ENCODE data around the gene C2CD2L. TPM values are rescaled to one million over a fixed set of nuclear protein-coding genes. Genes with fewer than 3 reads are reported as not detected.
A peak's percentile ranks its signal among the peaks of the same experiment; 100 is the strongest.
"Not testable (repeated sequence)": the region's sequence is repeated elsewhere in the genome, so short reads cannot be mapped to it uniquely, and the experiment has no call there.

C2CD2L gene
- 10 to 100 TPM; 15.9 to 16.3 TPM for total RNA-seq

GRCh38 chr11:119106564-119107537 lies at the start of gene C2CD2L:
Gene C2CD2L (plus strand): TSS chr11:119107344. CDS start chr11:119107742, 398 bp downstream.
- Mint-ChIP-seq H3K27me3 (no peaks in the 10 kb centered on the region), H3K27ac (peak within 1 kb of the TSS; percentile 94), H3K4me1 (peaks cover 46% of the 10 kb centered on the region), H3K36me3 (ENCODE audit: low read depth) (peaks cover 15% of the 10 kb centered on the region), H3K4me3 (peak within 1 kb of the TSS; percentile 89), H3K9me3 (ENCODE audit: low read depth) (no peaks in the 10 kb centered on the region)
- intact Hi-C loops (cut with DNase I, micrococcal nuclease), result loop anchor here (1.0 to 5.0 kb wide), 9 partner anchors 12 to 315 kb away; partner anchors contain the start of genes HINFP (in 2 of the 2), CBL (in 1 of the 2), DDX6 (in 1 of the 2) and HMBS (in 1 of the 2)
- DNase-seq (peak; percentile 95), ATAC-seq (peak; percentile 87)
- POLR2A ChIA-PET, result interaction anchor here (0.5 to 1.8 kb wide), 9 partner anchors 12 to 403 kb away, joined by 3 to 26 read pairs (median 5); partner anchors contain the start of genes HINFP, NLRX1, RPS25 and TRAPPC4
- CTCF ChIA-PET, result interaction anchor here (0.6 to 1.7 kb wide), 18 partner anchors 9 to 1932 kb away, joined by 3 to 9 read pairs (median 4); partner anchors contain the start of genes HINFP and VPS11

GRCh38 chr11:119059128-119059527 lies 48.0 kb upstream of the C2CD2L start:
- ATAC-seq; H3K4me3 Mint-ChIP-seq; DNase-seq; H3K27me3 Mint-ChIP-seq; H3K9me3 Mint-ChIP-seq (ENCODE audit: low read depth); intact Hi-C loops (cut with DNase I, micrococcal nuclease); POLR2A ChIA-PET; H3K27ac Mint-ChIP-seq: not testable (repeated sequence)
- peaks cover 17% of the 10 kb centered on the region for H3K36me3 Mint-ChIP-seq (ENCODE audit: low read depth)
- CTCF ChIA-PET, result interaction anchor here (0.8 kb wide), 1 partner anchor 128 kb away, joined by 3 read pairs; no protein-coding TSS in a partner anchor
- H3K4me1 Mint-ChIP-seq, result peaks cover 27% of the 10 kb centered on the region

GRCh38 chr11:119061256-119061655 lies 45.9 kb upstream of the C2CD2L start:
- intact Hi-C loops (cut with DNase I, micrococcal nuclease), result no loop called here
- ATAC-seq, result no peak
- no peak overlapping the region for H3K4me3 Mint-ChIP-seq

GRCh38 chr11:119062779-119063178 lies 44.4 kb upstream of the C2CD2L start:
- CTCF ChIA-PET, result interaction anchor here (0.9 to 1.6 kb wide), 3 partner anchors 22 to 33 kb away, joined by 3 to 6 read pairs (median 3); partner anchors contain the start of gene HMBS
- DNase-seq, result no peak
- Mint-ChIP-seq H3K27ac (no peak overlapping the region), H3K27me3 (no peaks in the 10 kb centered on the region), H3K4me3 (no peak overlapping the region), H3K4me1 (peaks cover 32% of the 10 kb centered on the region), H3K9me3 (ENCODE audit: low read depth) (no peaks in the 10 kb centered on the region), H3K36me3 (ENCODE audit: low read depth) (peaks cover 2% of the 10 kb centered on the region)
- POLR2A ChIA-PET, result no interaction called here
- ATAC-seq, result no peak
- intact Hi-C loops (cut with DNase I, micrococcal nuclease), result no loop called here

More at GRCh38 chr11:119061256-119061655, 45.9 kb upstream of the C2CD2L start:
- no peaks in the 10 kb centered on the region for H3K27me3 Mint-ChIP-seq
- H3K9me3 Mint-ChIP-seq (ENCODE audit: low read depth), result no peaks in the 10 kb centered on the region
- ChIA-PET POLR2A (no interaction called here), CTCF (interaction anchor here (0.7 to 1.3 kb wide), 2 partner anchors 23 to 551 kb away, joined by 3 to 6 read pairs; partner anchors contain the start of gene HMBS)
- peaks cover 23% of the 10 kb centered on the region for H3K4me1 Mint-ChIP-seq
- peaks cover 2% of the 10 kb centered on the region for H3K36me3 Mint-ChIP-seq (ENCODE audit: low read depth)
- H3K27ac Mint-ChIP-seq, result no peak overlapping the region
- no peak for DNase-seq

GRCh38 chr11:119065369-119065768 lies 41.8 kb upstream of the C2CD2L start:
- peaks cover 4% of the 10 kb centered on the region for H3K36me3 Mint-ChIP-seq (ENCODE audit: low read depth)
- ChIA-PET CTCF (interaction anchor here (0.6 to 3.9 kb wide), 10 partner anchors 10 to 291 kb away, joined by 3 to 16 read pairs (median 3); partner anchors contain the start of gene HINFP), POLR2A (interaction anchor here (0.6 to 1.1 kb wide), 2 partner anchors 10 to 135 kb away, joined by 3 to 4 read pairs; no protein-coding TSS in a partner anchor)
- peaks cover 34% of the 10 kb centered on the region for H3K4me1 Mint-ChIP-seq
- ATAC-seq (peak; percentile 30), DNase-seq (peak; percentile 67)
- H3K4me3 Mint-ChIP-seq, result peak overlapping the region; percentile 4
- no peaks in the 10 kb centered on the region for H3K27me3 Mint-ChIP-seq
- no peaks in the 10 kb centered on the region for H3K9me3 Mint-ChIP-seq (ENCODE audit: low read depth)
- H3K27ac Mint-ChIP-seq, result peak overlapping the region; percentile 8
- intact Hi-C loops (cut with DNase I, micrococcal nuclease), result loop anchor here in 1 of 2 experiments (1.0 kb wide), 1 partner anchor 132 kb away; no protein-coding TSS in a partner anchor

- H3K36me3 Mint-ChIP-seq (ENCODE audit: low read depth), result peaks cover 7% of the 10 kb centered on the region
- H3K4me3 Mint-ChIP-seq, result peak within 1 kb of the TSS; percentile 87
- CTCF ChIA-PET, result interaction anchor here (0.6 to 3.9 kb wide), 26 partner anchors 10 to 458 kb away, joined by 3 to 20 read pairs (median 4); partner anchors contain the start of genes C2CD2L, CBL, DPAGT1 and HMBS
- peak; percentile 98 for ATAC-seq
- H3K27me3 Mint-ChIP-seq, result no peaks in the 10 kb centered on the region
- H3K4me1 Mint-ChIP-seq, result peaks cover 34% of the 10 kb centered on the region
- no peaks in the 10 kb centered on the region for H3K9me3 Mint-ChIP-seq (ENCODE audit: low read depth)
- peak within 1 kb of the TSS; percentile 98 for H3K27ac Mint-ChIP-seq
- POLR2A ChIA-PET, result interaction anchor here (0.7 to 2.0 kb wide), 10 partner anchors 11 to 51 kb away, joined by 3 to 28 read pairs (median 11); partner anchors contain the start of genes C2CD2L, DPAGT1, HMBS and HYOU1
- DNase-seq, result peak; percentile 100
- intact Hi-C loops (cut with DNase I, micrococcal nuclease), result loop anchor here (1.0 to 2.0 kb wide), 14 partner anchors 10 to 271 kb away; partner anchors contain the start of genes HINFP (in 2 of the 2), HMBS (in 2 of the 2), HYOU1 (in 2 of the 2) and RPS25 (in 2 of the 2)
Measured at GRCh38 chr11:119067371-119068222, 39.5 kb upstream of the C2CD2L start, which contains the start of gene VPS11. Gene VPS11 (plus strand): TSS chr11:119067818. CDS start chr11:119067824, 6 bp downstream.

GRCh38 chr11:119077839-119078238 lies 29.3 kb upstream of the C2CD2L start:
- Mint-ChIP-seq H3K36me3 (ENCODE audit: low read depth) (peaks cover 45% of the 10 kb centered on the region), H3K4me3 (no peak overlapping the region), H3K4me1 (no peaks in the 10 kb centered on the region), H3K27me3 (no peaks in the 10 kb centered on the region), H3K27ac (no peak overlapping the region), H3K9me3 (ENCODE audit: low read depth) (no peaks in the 10 kb centered on the region)
- ATAC-seq (no peak), DNase-seq (no peak)
- intact Hi-C loops (cut with DNase I, micrococcal nuclease), result no loop called here
- CTCF ChIA-PET, result interaction anchor here (1.9 kb wide), 1 partner anchor 12 kb away, joined by 6 read pairs; no protein-coding TSS in a partner anchor
- POLR2A ChIA-PET, result no interaction called here

GRCh38 chr11:119078675-119079420 lies 28.3 kb upstream of the C2CD2L start:
- DNase-seq (no peak), ATAC-seq (no peak)
- ChIA-PET POLR2A (no interaction called here), CTCF (interaction anchor here (1.9 kb wide), 1 partner anchor 13 kb away, joined by 6 read pairs; no protein-coding TSS in a partner anchor)
- Mint-ChIP-seq H3K27me3 (no peaks in the 10 kb centered on the region), H3K4me3 (no peak overlapping the region), H3K9me3 (ENCODE audit: low read depth) (no peaks in the 10 kb centered on the region), H3K4me1 (no peaks in the 10 kb centered on the region), H3K36me3 (ENCODE audit: low read depth) (peaks cover 37% of the 10 kb centered on the region), H3K27ac (no peak overlapping the region)
- intact Hi-C loops (cut with DNase I, micrococcal nuclease), result no loop called here

GRCh38 chr11:119081682-119082260 lies 25.4 kb upstream of the C2CD2L start:
- no peak for ATAC-seq
- Mint-ChIP-seq H3K36me3 (ENCODE audit: low read depth) (peaks cover 30% of the 10 kb centered on the region), H3K27me3 (no peaks in the 10 kb centered on the region), H3K4me3 (no peak overlapping the region), H3K9me3 (ENCODE audit: low read depth) (no peaks in the 10 kb centered on the region), H3K27ac (peak overlapping the region; percentile 40), H3K4me1 (peaks cover 16% of the 10 kb centered on the region)
- ChIA-PET CTCF (interaction anchor here (0.8 to 1.3 kb wide), 2 partner anchors 14 to 152 kb away, joined by 3 to 6 read pairs; partner anchors contain the start of gene VPS11), POLR2A (interaction anchor here (0.6 to 1.3 kb wide), 2 partner anchors 14 to 108 kb away, joined by 3 to 6 read pairs; a partner anchor contains a TSS)
- DNase-seq, result no peak
- intact Hi-C loops (cut with DNase I, micrococcal nuclease), result no loop called here
